HUES64 (cell line): ENCODE results near the gene ABHD4.

Experiments
- H3K27ac ChIP-seq: 2 replicates; pipeline ENCODE4 v1.7.0; 2013; ENCODE audit warnings: low read depth, low read length, inconsistent platforms
- H3K27me3 ChIP-seq: 2 replicates; pipeline ENCODE4 v1.6.1; 2013; ENCODE audit warnings: mild to moderate bottlenecking, low read length; ENCODE audit not compliant: insufficient read depth
- H3K36me3 ChIP-seq: 2 replicates; pipeline ENCODE4 v1.6.1; 2013; ENCODE audit warnings: mild to moderate bottlenecking, low read length; ENCODE audit not compliant: insufficient read depth
- H3K4me1 ChIP-seq: 2 replicates; pipeline ENCODE4 v1.6.1; 2013; ENCODE audit warnings: mild to moderate bottlenecking, low read length, moderate library complexity; ENCODE audit not compliant: insufficient read depth
- H3K4me3 ChIP-seq: 2 replicates; pipeline ENCODE4 v1.5.1; 2013; ENCODE audit warnings: mild to moderate bottlenecking, low read length, moderate library complexity
- H3K9ac ChIP-seq: 2 replicates; pipeline ENCODE4 v1.6.1; 2013; ENCODE audit warnings: mild to moderate bottlenecking, low read depth, low read length
- H3K9me3 ChIP-seq: 2 replicates; pipeline ENCODE4 v1.6.1; 2013; ENCODE audit warnings: low read depth, low read length; ENCODE audit not compliant: insufficient read depth
- WGBS: fragments of 150-250, 120-280 bp; methylation state at CpG from one replicate; pipeline ENCODE4 v1.1.7; 2013; ENCODE audit warnings: missing lambda C conversion rate; 5-methylcytosine and 5-hydroxymethylcytosine counted together

The ABHD4 gene

DNA sequence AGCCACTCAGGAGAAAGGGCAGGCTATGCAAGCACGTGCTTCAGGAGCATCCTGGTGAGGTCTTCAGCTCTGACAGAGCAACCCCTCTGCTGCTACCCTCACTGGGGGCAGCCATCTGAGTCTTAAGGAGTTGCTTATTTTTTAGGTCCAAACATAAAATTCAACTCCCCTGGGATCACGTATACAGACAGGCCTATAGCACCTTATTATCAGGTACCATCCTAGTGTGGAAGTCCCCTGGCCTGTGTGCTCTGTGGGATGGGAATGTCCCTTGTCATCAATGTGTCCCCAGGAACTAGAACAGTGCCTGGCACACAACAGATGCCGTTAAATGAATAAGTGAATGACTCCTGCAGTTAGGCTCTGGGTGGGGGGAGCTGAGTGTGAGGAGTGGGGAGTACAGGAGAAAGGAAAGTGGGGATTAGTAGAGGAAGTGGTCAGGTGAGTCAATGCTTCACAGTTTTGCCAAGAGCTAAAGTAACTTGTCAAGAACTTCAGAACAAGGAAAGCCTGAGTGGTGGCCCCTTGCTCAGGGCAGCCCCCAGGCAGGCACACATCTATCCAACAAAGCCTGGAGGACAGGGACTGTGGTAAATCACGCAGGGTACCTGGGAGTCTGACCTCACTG lies 42.6 kb upstream of the ABHD4 start:
- H3K27me3 ChIP-seq, result no peaks in the 10 kb centered on the region
- no peak overlapping the region for H3K27ac ChIP-seq
- 91% methylated on average over 4 of the region's 4 CpGs for WGBS
- H3K36me3 ChIP-seq, result no peaks in the 10 kb centered on the region
- H3K9ac ChIP-seq, result no peak overlapping the region
- H3K4me3 ChIP-seq, result no peak overlapping the region
- H3K4me1 ChIP-seq, result peaks cover 22% of the 10 kb centered on the region
- no peaks in the 10 kb centered on the region for H3K9me3 ChIP-seq

DNA sequence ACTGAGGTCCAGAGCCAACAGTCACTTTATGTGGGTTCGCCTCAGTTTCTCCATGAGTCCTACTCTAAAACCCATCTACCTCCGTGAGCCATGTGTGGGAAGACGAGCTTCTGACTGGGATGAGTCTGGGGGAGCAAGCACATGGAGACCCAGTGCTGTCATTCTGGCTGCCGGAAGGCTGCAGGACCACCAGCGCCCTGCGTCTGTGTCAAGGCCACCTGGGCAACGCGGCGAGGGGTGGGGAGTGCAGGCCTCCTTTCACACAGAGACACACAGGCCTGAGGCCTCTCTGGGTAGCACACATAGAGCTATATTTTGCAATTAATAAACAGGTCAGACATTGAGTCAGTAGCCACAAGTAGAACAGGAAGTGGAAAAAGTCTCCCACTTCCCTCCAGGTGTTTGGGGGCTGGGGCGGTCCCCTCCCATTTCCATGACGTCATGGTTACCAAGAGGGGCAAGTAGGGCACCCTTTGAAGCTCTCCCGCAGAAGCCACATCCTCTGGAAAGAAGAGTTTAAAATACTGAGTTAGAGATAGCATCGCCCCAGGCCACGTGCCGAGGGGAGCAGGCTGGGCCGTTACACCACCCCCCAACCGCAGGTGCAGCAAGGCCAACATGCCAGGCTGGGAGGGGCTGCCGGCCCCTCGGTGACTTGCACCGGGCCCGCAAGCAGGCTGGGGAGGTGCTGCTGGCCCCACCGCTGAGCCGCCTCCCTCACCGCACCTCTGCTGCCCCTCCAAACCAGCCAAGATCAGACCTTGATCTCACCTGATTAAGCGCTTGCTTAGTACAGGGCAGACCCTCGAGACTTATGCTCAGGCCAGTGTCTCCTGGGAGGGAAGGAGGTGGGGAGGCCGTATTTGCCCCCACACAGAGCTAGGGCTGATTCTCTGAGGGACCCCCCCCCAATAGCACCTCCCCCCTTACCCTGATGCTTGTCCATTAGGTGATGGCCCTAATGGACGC lies 41.8 kb upstream of the ABHD4 start:
- no peaks in the 10 kb centered on the region for H3K36me3 ChIP-seq
- no peak overlapping the region for H3K4me3 ChIP-seq
- 86% methylated on average over 28 of the region's 28 CpGs for WGBS
- no peak overlapping the region for H3K27ac ChIP-seq
- no peaks in the 10 kb centered on the region for H3K27me3 ChIP-seq
- peak overlapping the region; percentile 51 for H3K9ac ChIP-seq
- H3K9me3 ChIP-seq, result no peaks in the 10 kb centered on the region
- H3K4me1 ChIP-seq, result peaks cover 22% of the 10 kb centered on the region

DNA sequence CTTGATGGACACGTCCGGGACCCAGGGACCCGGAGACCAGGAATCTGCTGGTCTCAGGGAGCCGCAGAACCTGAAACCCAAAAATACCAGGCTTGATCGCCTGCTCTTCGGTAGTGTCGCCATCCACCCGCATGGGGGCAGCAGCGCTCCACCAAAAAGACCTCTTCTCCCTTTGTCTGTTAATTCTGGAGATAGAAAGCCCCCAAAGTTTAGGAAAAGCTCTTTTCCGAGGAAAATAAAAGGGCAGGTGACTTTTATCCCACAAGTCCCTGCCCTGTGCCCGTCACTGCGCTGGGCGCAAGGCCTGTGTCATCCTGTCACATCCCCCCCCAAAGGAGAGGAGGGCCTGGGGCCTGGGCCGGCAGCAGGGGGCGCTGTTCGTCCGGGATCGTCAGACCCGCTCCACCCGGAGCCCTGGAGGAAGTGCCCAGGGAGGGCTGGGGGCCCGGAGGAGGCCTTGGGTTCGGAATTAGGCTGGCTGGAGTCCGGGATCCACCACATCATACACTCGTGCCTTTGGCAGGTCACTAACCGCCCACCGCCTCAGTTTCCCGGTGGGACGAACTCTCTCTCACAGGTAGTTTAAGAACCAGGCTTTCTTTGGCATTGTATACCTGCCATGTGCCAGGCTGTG lies 41.0 kb upstream of the ABHD4 start:
- Histone ChIP-seq H3K4me1 (peaks cover 24% of the 10 kb centered on the region), H3K27ac (peak overlapping the region; percentile 71; the same call in 1 of the 2 replicates), H3K27me3 (no peaks in the 10 kb centered on the region), H3K9ac (peak overlapping the region; percentile 51), H3K4me3 (peak overlapping the region; percentile 40), H3K36me3 (no peaks in the 10 kb centered on the region), H3K9me3 (no peaks in the 10 kb centered on the region)
- WGBS, result 18% methylated on average over 28 of the region's 28 CpGs

DNA sequence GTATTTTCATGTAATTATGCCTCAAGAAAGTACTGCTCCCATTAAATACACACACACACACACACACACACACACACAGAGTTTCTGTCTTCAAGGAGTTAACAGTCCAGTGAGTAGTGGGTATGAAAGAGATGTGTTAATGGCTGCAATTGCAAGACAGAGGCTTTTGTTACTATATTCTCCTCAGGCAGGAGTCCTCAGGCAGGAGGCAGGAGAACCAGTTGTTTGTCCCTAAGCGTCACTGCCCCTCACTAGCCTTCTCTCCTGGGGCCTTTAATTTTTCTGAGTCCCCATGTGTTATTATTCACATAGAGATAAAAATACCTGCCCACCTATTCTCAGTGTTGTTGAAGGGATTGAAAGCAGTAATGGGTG lies 40.3 kb upstream of the ABHD4 start:
- H3K4me3 ChIP-seq, result no peak overlapping the region
- no peak overlapping the region for H3K27ac ChIP-seq
- no peaks in the 10 kb centered on the region for H3K9me3 ChIP-seq
- H3K36me3 ChIP-seq, result no peaks in the 10 kb centered on the region
- H3K4me1 ChIP-seq, result peaks cover 24% of the 10 kb centered on the region
- 67% methylated on average over 1 of the region's 1 CpG for WGBS
- no peak overlapping the region for H3K9ac ChIP-seq
- no peaks in the 10 kb centered on the region for H3K27me3 ChIP-seq

DNA sequence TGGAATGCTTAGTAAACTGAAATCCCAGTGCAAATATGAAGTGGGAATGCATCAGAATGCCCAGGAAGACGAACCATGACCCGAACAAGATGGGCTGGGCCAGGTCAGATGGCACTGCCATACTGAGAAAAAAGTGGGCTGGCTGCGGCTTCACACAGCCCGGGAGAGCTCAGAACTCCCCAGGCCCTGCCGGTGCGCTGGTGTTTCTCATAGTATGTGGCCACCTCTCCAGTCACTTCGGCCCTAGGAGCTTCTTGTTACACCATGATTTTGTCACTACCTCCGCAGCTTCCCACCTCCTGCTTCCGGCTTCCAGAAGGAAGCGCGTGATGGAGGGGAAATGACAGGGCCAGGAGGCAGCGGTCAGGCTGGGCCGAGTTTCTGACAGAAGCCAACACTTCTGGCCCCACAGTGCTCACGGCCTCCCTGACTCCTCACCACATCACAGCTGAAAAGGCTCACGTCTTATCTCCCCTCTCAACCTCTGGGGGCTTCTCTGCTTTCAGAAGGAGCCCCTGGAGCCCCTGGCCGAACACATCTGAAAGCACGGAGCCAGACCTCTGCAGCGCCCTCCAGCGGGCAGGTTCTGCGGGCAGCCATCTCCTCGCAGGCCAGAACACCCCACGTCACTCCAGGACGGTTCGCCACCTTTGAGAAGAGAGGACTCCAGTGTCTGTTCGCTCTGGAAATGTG lies 39.7 kb upstream of the ABHD4 start:
- WGBS, result 89% methylated on average over 25 of the region's 25 CpGs
- Histone ChIP-seq H3K4me1 (peaks cover 24% of the 10 kb centered on the region), H3K36me3 (no peaks in the 10 kb centered on the region), H3K9ac (no peak overlapping the region), H3K9me3 (no peaks in the 10 kb centered on the region), H3K27me3 (no peaks in the 10 kb centered on the region), H3K4me3 (no peak overlapping the region), H3K27ac (no peak overlapping the region)

DNA sequence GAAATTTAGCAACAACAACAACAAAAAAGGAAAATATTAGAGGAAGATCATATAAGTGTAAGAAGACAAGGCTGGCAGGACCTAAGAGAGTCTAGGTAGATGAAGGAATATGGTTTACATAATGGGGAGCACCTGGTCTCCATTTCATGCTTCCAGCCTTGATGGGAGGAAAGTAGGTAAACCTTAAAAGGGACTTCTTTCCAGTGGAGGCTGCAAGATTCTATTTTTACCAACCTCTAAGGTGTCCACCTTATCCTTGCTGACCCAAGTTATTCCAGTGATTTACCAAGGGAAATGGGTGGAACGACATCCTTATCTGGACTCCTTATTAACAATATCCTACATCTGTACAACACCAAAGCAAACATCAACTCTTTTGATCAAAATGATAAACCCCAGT lies 39.1 kb upstream of the ABHD4 start:
- H3K36me3 ChIP-seq, result peaks cover 7% of the 10 kb centered on the region
- peaks cover 24% of the 10 kb centered on the region for H3K4me1 ChIP-seq
- H3K9me3 ChIP-seq, result no peaks in the 10 kb centered on the region
- no peak overlapping the region for H3K4me3 ChIP-seq
- H3K9ac ChIP-seq, result no peak overlapping the region
- no peaks in the 10 kb centered on the region for H3K27me3 ChIP-seq
- 98% methylated on average over 1 of the region's 1 CpG for WGBS
- H3K27ac ChIP-seq, result no peak overlapping the region

DNA sequence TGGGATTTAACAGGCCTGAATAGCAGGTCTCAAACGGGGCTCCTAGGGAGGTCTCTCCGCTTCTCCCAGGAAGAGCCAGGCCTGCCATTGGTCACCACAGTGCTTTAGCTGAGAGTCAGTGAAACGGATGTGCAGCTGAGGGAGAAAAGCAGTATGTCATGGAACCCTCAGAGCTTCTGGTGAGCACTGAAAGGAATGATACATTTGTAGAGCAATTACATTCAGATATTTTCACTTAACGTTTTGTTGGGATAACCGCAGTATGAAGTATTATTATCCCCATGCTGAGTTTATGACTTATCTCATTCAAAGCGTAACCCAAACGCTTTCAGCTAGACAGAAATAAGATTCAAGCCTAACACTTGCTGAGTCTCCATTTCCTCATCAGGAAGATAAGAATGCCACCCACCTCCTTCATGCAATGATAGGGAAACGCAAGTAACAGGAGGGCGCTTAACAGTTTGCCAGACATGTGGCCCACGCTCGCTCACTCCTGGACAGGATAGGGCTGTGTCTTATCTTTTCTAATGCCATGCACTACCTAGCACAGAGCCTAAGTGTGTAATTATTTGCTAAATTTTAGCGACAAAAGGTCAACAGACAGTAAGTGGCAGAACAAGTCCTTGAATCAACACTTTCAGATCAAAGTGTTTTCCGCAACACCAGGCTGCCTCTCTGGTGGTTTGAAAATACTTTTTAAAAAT lies 37.3 kb upstream of the ABHD4 start:
- Histone ChIP-seq H3K9me3 (no peaks in the 10 kb centered on the region), H3K36me3 (peaks cover 24% of the 10 kb centered on the region), H3K9ac (no peak overlapping the region), H3K27ac (no peak overlapping the region), H3K27me3 (no peaks in the 10 kb centered on the region), H3K4me1 (peaks cover 24% of the 10 kb centered on the region), H3K4me3 (no peak overlapping the region)
- WGBS, result 78% methylated on average over 13 of the region's 13 CpGs

DNA sequence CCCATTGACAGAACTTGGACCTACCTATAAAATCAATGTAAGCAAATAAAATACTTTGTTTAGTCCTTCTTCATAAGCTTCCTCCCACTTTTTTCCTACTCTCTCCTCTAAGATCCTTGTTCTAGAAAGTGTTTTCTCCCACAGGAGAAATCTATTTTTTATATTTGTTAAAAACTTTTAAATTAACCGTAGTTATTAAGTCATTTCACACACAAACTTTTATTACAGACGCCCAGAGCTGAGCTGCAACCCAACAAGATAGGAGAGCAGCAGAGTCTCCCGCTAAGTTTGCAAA lies 36.8 kb upstream of the ABHD4 start:
- peaks cover 24% of the 10 kb centered on the region for H3K4me1 ChIP-seq
- no peak overlapping the region for H3K9ac ChIP-seq
- 94% methylated on average over 3 of the region's 3 CpGs for WGBS
- peaks cover 28% of the 10 kb centered on the region for H3K36me3 ChIP-seq
- H3K4me3 ChIP-seq, result no peak overlapping the region
- no peak overlapping the region for H3K27ac ChIP-seq
- H3K27me3 ChIP-seq, result no peaks in the 10 kb centered on the region
- H3K9me3 ChIP-seq, result no peaks in the 10 kb centered on the region

DNA sequence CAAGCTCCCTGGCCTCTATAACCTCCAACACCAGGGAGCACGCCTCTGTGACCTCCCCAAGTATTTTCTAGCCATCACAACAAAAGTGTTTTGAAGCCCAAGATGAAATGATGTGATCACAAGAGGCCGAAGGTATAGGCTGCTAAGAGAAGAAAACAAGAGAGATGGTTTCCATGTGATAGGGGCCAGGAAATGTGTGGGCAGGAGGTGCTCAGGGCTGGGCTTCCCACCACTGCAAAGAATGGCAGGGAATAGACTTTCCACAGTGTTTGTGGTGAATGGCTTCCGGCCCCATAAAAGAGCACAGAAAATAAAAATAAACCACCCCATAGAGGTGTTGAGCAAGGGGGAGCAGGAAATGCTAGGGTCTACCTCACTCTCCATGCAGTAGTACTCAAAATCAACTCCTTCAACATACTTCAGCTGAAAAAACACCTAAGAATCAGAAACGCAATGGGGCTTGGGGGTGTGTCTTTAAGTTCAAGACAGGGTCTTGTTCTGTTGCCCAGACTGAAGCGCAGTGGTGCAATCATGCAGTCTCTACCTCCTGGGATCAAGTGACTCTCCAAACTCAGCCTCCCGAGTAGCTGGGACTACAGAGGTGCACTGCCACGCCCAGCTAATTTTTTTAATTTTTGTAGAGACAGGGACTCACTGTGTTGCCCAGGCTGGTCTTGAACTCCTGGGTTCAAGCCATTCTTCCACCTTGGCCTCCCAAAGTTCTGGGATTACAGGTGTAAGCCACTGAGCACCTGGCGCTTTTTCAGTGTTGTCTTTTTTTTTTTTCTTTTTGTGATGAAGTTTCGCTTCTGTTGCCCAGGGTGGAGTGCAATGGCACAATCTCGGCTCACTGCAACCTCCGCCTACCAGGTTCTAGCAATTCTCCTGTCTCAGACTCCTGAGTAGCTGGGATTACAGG lies 36.2 kb upstream of the ABHD4 start:
- H3K9ac ChIP-seq, result no peak overlapping the region
- peaks cover 31% of the 10 kb centered on the region for H3K36me3 ChIP-seq
- peaks cover 21% of the 10 kb centered on the region for H3K4me1 ChIP-seq
- H3K4me3 ChIP-seq, result no peak overlapping the region
- no peaks in the 10 kb centered on the region for H3K27me3 ChIP-seq
- no peaks in the 10 kb centered on the region for H3K9me3 ChIP-seq
- H3K27ac ChIP-seq, result no peak overlapping the region
- WGBS, result 88% methylated on average over 10 of the region's 11 CpGs

DNA sequence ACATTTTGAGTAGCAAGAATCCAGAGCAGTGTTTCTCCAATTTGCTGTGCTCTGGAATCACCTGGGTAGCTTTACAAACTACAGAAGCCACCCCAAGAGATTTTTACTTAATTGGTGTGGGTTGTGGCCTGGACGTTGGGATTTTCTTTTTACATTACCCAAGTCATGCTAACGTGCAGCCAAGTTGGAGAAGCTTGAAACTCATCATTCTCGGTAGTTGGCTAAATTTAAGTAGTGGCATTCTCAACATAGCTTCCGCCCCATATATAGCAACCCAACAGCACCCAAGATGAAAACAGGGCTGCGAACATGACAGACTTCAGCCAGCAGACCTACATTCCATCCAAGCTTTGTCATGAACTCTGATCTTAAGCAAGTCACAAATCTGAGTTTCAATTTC lies 34.1 kb upstream of the ABHD4 start:
- H3K27ac ChIP-seq, result no peak overlapping the region
- H3K4me3 ChIP-seq, result no peak overlapping the region
- peaks cover 9% of the 10 kb centered on the region; the same call in 1 of the 2 replicates for H3K4me1 ChIP-seq
- no peaks in the 10 kb centered on the region for H3K27me3 ChIP-seq
- 92% methylated on average over 4 of the region's 5 CpGs for WGBS
- H3K9ac ChIP-seq, result no peak overlapping the region
- no peaks in the 10 kb centered on the region for H3K9me3 ChIP-seq
- peaks cover 48% of the 10 kb centered on the region for H3K36me3 ChIP-seq
